HepG2 (cell line): Measurements from ENCODE around the gene CABLES2. TPM values are rescaled to one million over a fixed set of nuclear protein-coding genes. Genes with fewer than 3 reads are reported as not detected.

Source experiments
- ADNP ChIP-seq: sonication (generic); formaldehyde crosslinking; IDR thresholded peaks from 2 replicates; pipeline ENCODE4 v1.4.0; 2020; ENCODE audit warnings: missing genetic modification reagents
- CREM ChIP-seq, 2 experiments: sonication (generic) in 1 of 2; formaldehyde crosslinking in 1 of 2; IDR thresholded peaks; 2 replicates each; pipeline versions ENCODE4 v1.4.0 to v1.6.1; 2016 to 2020; ENCODE audit warnings: antibody characterized with exemption in 1 of 2, mild to moderate bottlenecking in 1 of 2, missing genetic modification reagents in 1 of 2
- DRAP1 ChIP-seq: IDR thresholded peaks from 2 replicates; pipeline ENCODE4 v1.6.1; 2016; ENCODE audit warnings: missing genetic modification reagents, missing compliant biosample characterization
- HBP1 ChIP-seq: IDR thresholded peaks from 2 replicates; pipeline ENCODE4 v1.6.1; 2016; ENCODE audit warnings: low read depth, control low read depth
- HOXA3 ChIP-seq: sonication (generic); formaldehyde crosslinking; IDR thresholded peaks from 2 replicates; pipeline ENCODE4 v1.5.0; 2020; ENCODE audit warnings: missing genetic modification reagents
- IKZF1 ChIP-seq: fragments of 450-650 bp; IDR thresholded peaks from 2 replicates; pipeline ENCODE4 v1.7.1; 2016
- MATR3 ChIP-seq: sonication (generic); formaldehyde crosslinking; IDR thresholded peaks from 2 replicates; pipeline ENCODE4 v1.4.0; 2020; ENCODE audit warnings: missing genetic modification reagents
- NCOR1 ChIP-seq: fragments of 200-600 bp; sonication (generic); IDR thresholded peaks from 2 replicates; pipeline ENCODE4 v1.7.0; 2017; ENCODE audit warnings: antibody characterized with exemption, low read length, borderline replicate concordance
- POLR2A ChIP-seq, 2 experiments: IDR thresholded peaks; 2 replicates each; pipeline ENCODE4 v1.6.1; 2011; ENCODE audit warnings: low read depth in 2 of 2, low read length in 2 of 2, mild to moderate bottlenecking in 1 of 2, moderate library complexity in 1 of 2; ENCODE audit not compliant: insufficient read depth in 1 of 2
- SRY ChIP-seq: sonication (generic); formaldehyde crosslinking; IDR thresholded peaks from 2 replicates; pipeline ENCODE4 v1.8.0; 2022; ENCODE audit warnings: mild to moderate bottlenecking, missing genetic modification reagents
- ZIK1 ChIP-seq: sonication (generic); formaldehyde crosslinking; IDR thresholded peaks from 2 replicates; pipeline ENCODE4 v1.5.0; 2020; ENCODE audit warnings: mild to moderate bottlenecking, low read depth, missing genetic modification reagents, borderline replicate concordance
- ZKSCAN5 ChIP-seq: sonication (generic); formaldehyde crosslinking; IDR thresholded peaks from 2 replicates; pipeline ENCODE4 v1.5.1; 2020; ENCODE audit warnings: mild to moderate bottlenecking, missing genetic modification reagents
- ZNF253 ChIP-seq: sonication (generic); formaldehyde crosslinking; IDR thresholded peaks from 2 replicates; pipeline ENCODE4 v1.8.0; 2022; ENCODE audit warnings: mild to moderate bottlenecking, missing genetic modification reagents, borderline replicate concordance
- ZNF264 ChIP-seq: sonication (generic); formaldehyde crosslinking; IDR thresholded peaks from 2 replicates; pipeline ENCODE4 v1.4.0; 2020; ENCODE audit warnings: missing genetic modification reagents
- ZNF496 ChIP-seq: sonication (generic); formaldehyde crosslinking; IDR thresholded peaks from 2 replicates; pipeline ENCODE4 v1.8.1; 2023; ENCODE audit warnings: mild to moderate bottlenecking, moderate library complexity, missing genetic modification reagents; ENCODE audit not compliant: insufficient replicate concordance
- ZNF564 ChIP-seq: sonication (generic); formaldehyde crosslinking; IDR thresholded peaks from 2 replicates; pipeline ENCODE4 v1.8.1; 2023; ENCODE audit warnings: mild to moderate bottlenecking, missing genetic modification reagents
- ZNF788 ChIP-seq: sonication (generic); formaldehyde crosslinking; IDR thresholded peaks from 2 replicates; pipeline ENCODE4 v1.5.0; 2020; ENCODE audit warnings: mild to moderate bottlenecking, missing genetic modification reagents, borderline replicate concordance
- ZNF83 ChIP-seq: sonication (generic); formaldehyde crosslinking; IDR thresholded peaks from 2 replicates; pipeline ENCODE4 v1.4.0; 2020; ENCODE audit warnings: missing genetic modification reagents, mild to moderate bottlenecking, borderline replicate concordance
- polyA plus RNA-seq, 8 experiments: library from polyadenylated mRNA; depleted of rRNA in 3 of 8; stranded (reverse) in 7 of 8; unstranded in 1 of 8; fragments of >200 nt; fragmentation: Illumina TruSeq in 4 of 8; extraction: Trizol in 4 of 8; gene quantifications; 2 replicates each; pipeline versions ENCODE4 v1.2.1 to v1.2.3, GENCODE V29; 2011 to 2016; ENCODE audit warnings: low read depth in 4 of 8, missing spikeins in 1 of 8, mixed read lengths in 1 of 8; ENCODE audit not compliant: insufficient read depth in 1 of 8
- total RNA-seq, 5 experiments: library from RNA; depleted of rRNA; stranded (reverse); fragments of >200 nt; fragmentation: Illumina TruSeq; extraction: Trizol; gene quantifications; 2 replicates each; pipeline ENCODE4 v1.2.3, GENCODE V29; 2016; ENCODE audit warnings: low read depth in 1 of 5
- TF ChIP-seq, protein P1 (sequence below): sonication (generic); formaldehyde crosslinking; conservative IDR thresholded peaks from 2 replicates; pipeline ENCODE4 v1.4.0; 2020; ENCODE audit warnings: missing genetic modification reagents
- TF ChIP-seq, protein P2 (sequence below): sonication (generic); formaldehyde crosslinking; IDR thresholded peaks from 2 replicates; pipeline ENCODE4 v1.4.0; 2020; ENCODE audit warnings: missing genetic modification reagents
- TF ChIP-seq, protein P3 (sequence below): sonication (generic); formaldehyde crosslinking; IDR thresholded peaks from 2 replicates; pipeline ENCODE4 v1.4.0; 2020; ENCODE audit warnings: missing genetic modification reagents, mild to moderate bottlenecking, borderline replicate concordance
- TF ChIP-seq, protein P4 (sequence below): sonication (generic); formaldehyde crosslinking; IDR thresholded peaks from 2 replicates; pipeline ENCODE4 v1.5.1; 2020; ENCODE audit warnings: missing genetic modification reagents, mild to moderate bottlenecking, borderline replicate concordance

Gene CABLES2
- total and polyA plus RNA-seq, 2 of the 13 experiments (the other 11 are each of a cell fraction or from before 2014, with no cell fraction given): 5.2 to 9.7 TPM

- TF ChIP-seq POLR2A (IDR thresholded peaks at IDR 0.05; ENCODE audit: insufficient read depth in 1 of 2, low read depth in 2 of 2, low read length in 2 of 2): peak in 1 of 2 experiments; percentile 77; a peak in 2 of 4 replicates
- no peak for TF ChIP-seq ADNP
- peak; percentile 79 for TF ChIP-seq HOXA3
- TF ChIP-seq, protein P1, sequence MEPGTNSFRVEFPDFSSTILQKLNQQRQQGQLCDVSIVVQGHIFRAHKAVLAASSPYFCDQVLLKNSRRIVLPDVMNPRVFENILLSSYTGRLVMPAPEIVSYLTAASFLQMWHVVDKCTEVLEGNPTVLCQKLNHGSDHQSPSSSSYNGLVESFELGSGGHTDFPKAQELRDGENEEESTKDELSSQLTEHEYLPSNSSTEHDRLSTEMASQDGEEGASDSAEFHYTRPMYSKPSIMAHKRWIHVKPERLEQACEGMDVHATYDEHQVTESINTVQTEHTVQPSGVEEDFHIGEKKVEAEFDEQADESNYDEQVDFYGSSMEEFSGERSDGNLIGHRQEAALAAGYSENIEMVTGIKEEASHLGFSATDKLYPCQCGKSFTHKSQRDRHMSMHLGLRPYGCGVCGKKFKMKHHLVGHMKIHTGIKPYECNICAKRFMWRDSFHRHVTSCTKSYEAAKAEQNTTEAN (CRISPR knock-in tag): no peak; the same call in 1 of the 2 replicates
- TF ChIP-seq ZNF264 (CRISPR knock-in tag): peak; percentile 89
- TF ChIP-seq, protein P2, sequence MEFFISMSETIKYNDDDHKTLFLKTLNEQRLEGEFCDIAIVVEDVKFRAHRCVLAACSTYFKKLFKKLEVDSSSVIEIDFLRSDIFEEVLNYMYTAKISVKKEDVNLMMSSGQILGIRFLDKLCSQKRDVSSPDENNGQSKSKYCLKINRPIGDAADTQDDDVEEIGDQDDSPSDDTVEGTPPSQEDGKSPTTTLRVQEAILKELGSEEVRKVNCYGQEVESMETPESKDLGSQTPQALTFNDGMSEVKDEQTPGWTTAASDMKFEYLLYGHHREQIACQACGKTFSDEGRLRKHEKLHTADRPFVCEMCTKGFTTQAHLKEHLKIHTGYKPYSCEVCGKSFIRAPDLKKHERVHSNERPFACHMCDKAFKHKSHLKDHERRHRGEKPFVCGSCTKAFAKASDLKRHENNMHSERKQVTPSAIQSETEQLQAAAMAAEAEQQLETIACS (CRISPR knock-in tag): no peak
- TF ChIP-seq ZKSCAN5 (CRISPR knock-in tag): peak; percentile 59
- TF ChIP-seq ZNF496: no peak
- TF ChIP-seq ZNF253 (CRISPR knock-in tag): no peak
- 0 out of 2 replicates have a peak, but pooled peaks have one; percentile 68 for TF ChIP-seq ZNF83 (CRISPR knock-in tag)
- TF ChIP-seq ZNF564 (CRISPR knock-in tag): no peak
- no peak; the same call in 1 of the 2 replicates for TF ChIP-seq HBP1 (CRISPR knock-in tag)
- TF ChIP-seq NCOR1: peak; percentile 73
- no peak for TF ChIP-seq DRAP1 (CRISPR knock-in tag)
- peak; percentile 66 for TF ChIP-seq ZNF788
- TF ChIP-seq, protein P3, sequence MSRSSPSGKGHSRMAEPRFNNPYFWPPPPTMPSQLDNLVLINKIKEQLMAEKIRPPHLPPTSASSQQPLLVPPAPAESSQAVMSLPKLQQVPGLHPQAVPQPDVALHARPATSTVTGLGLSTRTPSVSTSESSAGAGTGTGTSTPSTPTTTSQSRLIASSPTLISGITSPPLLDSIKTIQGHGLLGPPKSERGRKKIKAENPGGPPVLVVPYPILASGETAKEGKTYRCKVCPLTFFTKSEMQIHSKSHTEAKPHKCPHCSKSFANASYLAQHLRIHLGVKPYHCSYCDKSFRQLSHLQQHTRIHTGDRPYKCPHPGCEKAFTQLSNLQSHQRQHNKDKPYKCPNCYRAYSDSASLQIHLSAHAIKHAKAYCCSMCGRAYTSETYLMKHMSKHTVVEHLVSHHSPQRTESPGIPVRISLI (CRISPR knock-in tag): no peak
- TF ChIP-seq ZIK1: peak; percentile 39; the same call in 1 of the 2 replicates
- TF ChIP-seq CREM (IDR thresholded peaks at IDR 0.05): peak; percentile 57
- no peak for TF ChIP-seq CREM (CRISPR knock-in tag; IDR thresholded peaks at IDR 0.05)
- TF ChIP-seq IKZF1: no peak
- no peak; the same call in 1 of the 2 replicates for TF ChIP-seq MATR3 (CRISPR knock-in tag)
- TF ChIP-seq SRY (CRISPR knock-in tag): peak; percentile 87
- TF ChIP-seq, protein P4, sequence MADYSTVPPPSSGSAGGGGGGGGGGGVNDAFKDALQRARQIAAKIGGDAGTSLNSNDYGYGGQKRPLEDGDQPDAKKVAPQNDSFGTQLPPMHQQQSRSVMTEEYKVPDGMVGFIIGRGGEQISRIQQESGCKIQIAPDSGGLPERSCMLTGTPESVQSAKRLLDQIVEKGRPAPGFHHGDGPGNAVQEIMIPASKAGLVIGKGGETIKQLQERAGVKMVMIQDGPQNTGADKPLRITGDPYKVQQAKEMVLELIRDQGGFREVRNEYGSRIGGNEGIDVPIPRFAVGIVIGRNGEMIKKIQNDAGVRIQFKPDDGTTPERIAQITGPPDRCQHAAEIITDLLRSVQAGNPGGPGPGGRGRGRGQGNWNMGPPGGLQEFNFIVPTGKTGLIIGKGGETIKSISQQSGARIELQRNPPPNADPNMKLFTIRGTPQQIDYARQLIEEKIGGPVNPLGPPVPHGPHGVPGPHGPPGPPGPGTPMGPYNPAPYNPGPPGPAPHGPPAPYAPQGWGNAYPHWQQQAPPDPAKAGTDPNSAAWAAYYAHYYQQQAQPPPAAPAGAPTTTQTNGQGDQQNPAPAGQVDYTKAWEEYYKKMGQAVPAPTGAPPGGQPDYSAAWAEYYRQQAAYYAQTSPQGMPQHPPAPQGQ: no peak
Observed at GRCh38 chr20:62370807-62371587, 36.1 kb downstream of the CABLES2 start (continued).
